Stomach (tissue), 9 donors: ENCODE data around the gene SEPTIN5. TPM values are rescaled to one million over a fixed set of nuclear protein-coding genes. Genes with fewer than 3 reads are reported as not detected.
"Not testable (repeated sequence)": the region's sequence is repeated elsewhere in the genome, so short reads cannot be mapped to it uniquely, and the experiment has no call there.

ENCODE experiments used
- DNase-seq, 2 donors: peaks; one replicate each; pipeline versions ENCODE4 v3.0.0 to v3.0.0-alpha.2; 2013 to 2019
- H3K27ac ChIP-seq, 5 donors: fragments of 200-600 bp in 4 of 5; sonication (generic) in 4 of 5; one replicate each; pipeline ENCODE4 v1.5.1; 2013 to 2019; ENCODE audit warnings: mild to moderate bottlenecking in 1 of 5, moderate library complexity in 1 of 5
- H3K27me3 ChIP-seq, 3 donors: fragments of 200-600 bp; sonication (generic); one replicate each; pipeline ENCODE4 v1.5.1; 2017 to 2019; ENCODE audit warnings: mixed run types in 1 of 3
- H3K36me3 ChIP-seq, 4 donors: fragments of 200-600 bp; sonication (generic); 1 replicate in 3 of 4; 2 replicates in 1 of 4; pipeline ENCODE4 v1.5.1; 2016 to 2019
- H3K4me1 ChIP-seq, 4 donors: fragments of 200-600 bp; sonication (generic); one replicate each; pipeline ENCODE4 v1.5.1; 2016 to 2019
- H3K4me3 ChIP-seq, 4 donors: fragments of 200-600 bp; sonication (generic) in 3 of 4; one replicate each; pipeline ENCODE4 v1.5.1; 2016 to 2019; ENCODE audit warnings: mild to moderate bottlenecking in 1 of 4
- H3K9me3 ChIP-seq, 4 donors: fragments of 200-600 bp; sonication (generic); one replicate each; pipeline ENCODE4 v1.5.1; 2016 to 2019
- EP300 ChIP-seq: sonication (generic); formaldehyde crosslinking; IDR thresholded peaks from one replicate; pipeline ENCODE4 v1.6.1; 2017; ENCODE audit warnings: antibody characterized with exemption
- POLR2A ChIP-seq, 4 donors: fragments of 450-650 bp; IDR thresholded peaks; one replicate each; pipeline ENCODE4 v1.6.1; 2016; ENCODE audit warnings: antibody characterized with exemption in 4 of 4, control low read depth in 2 of 4, mild to moderate bottlenecking in 1 of 4, moderate library complexity in 1 of 4
- POLR2AphosphoS5 ChIP-seq, 3 donors: sonication (generic); formaldehyde crosslinking; IDR thresholded peaks; one replicate each; pipeline ENCODE4 v1.6.1; 2016; ENCODE audit warnings: antibody characterized with exemption in 3 of 3
- WGBS, 5 donors: extraction: QIAGEN DNeasy Blood & Tissue Kit in 3 of 5; methylation state at CpG; one replicate each; pipeline versions ENCODE4 v1.1.5 to v1.1.7; 2013 to 2018; 5-methylcytosine and 5-hydroxymethylcytosine counted together
- intact Hi-C: fragments of 100-400 bp; cut with DNase I; formaldehyde crosslinking; loops from one replicate; pipeline ENCODE4 v1.15.1; 2023; ENCODE audit warnings: low total_unique reads
- polyA plus RNA-seq, 3 donors: library from polyadenylated mRNA; stranded (reverse); fragments of 200-250 nt; gene quantifications; one replicate each; pipeline ENCODE4 v1.2.3, GENCODE V29; 2013
- total RNA-seq, 5 donors: library from RNA; depleted of rRNA; stranded (reverse); fragments of >200 nt; gene quantifications; one replicate each; pipeline versions ENCODE4 v1.1.0 to v1.2.3, GENCODE V29; 2014 to 2016
- TF ChIP-seq, protein P1 (sequence below), 7 experiments: fragments of 450-650 bp in 4 of 7; fragments of 200-600 bp in 3 of 7; sonication (generic) in 3 of 7; IDR thresholded peaks; one replicate each; pipeline ENCODE4 v1.5.1; 2016 to 2019; ENCODE audit warnings: antibody characterized with exemption in 7 of 7, control low read depth in 2 of 7, mild to moderate bottlenecking in 1 of 7
- donor health status: healthy with polysubstance abuse.
- donor health status: Bipolar disorder and iron deficiency.
- donor health status: healthy.

Gene SEPTIN5
- total and polyA plus RNA-seq, 8 donors, result 1.2 to 38.8 (median 12.5) TPM

DNA sequence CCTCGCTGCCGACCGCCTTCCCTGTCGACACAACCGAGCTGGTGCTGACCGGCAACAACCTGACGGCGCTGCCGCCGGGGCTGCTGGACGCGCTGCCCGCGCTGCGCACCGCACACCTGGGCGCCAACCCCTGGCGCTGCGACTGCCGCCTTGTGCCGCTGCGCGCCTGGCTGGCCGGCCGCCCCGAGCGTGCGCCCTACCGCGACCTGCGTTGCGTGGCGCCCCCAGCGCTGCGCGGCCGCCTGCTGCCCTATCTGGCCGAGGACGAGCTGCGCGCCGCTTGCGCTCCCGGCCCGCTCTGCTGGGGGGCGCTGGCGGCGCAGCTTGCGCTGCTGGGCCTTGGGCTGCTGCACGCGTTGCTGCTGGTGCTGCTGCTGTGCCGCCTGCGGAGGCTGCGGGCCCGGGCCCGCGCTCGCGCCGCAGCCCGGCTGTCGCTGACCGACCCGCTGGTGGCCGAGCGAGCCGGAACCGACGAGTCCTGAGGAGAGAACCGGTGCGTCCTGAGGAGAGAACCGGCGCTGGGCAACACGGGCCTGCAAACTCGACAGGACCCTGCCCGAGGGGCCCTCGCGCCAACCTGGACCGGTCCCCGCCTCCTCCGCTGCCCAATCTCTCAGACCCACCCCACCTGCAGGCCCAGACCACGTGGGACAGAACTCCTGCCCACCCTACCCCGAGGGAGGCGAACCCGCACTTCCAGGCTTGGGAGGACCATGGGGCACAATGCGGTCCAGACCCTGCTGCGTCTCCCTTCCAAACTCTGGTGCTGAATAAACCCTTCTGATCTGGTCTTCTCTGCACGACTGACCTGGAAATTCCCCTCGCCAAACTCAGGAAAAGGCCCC, 9.9 kb downstream of the SEPTIN5 start:
- TF ChIP-seq EP300, result no peak
- no peak overlapping the region for H3K27ac ChIP-seq
- H3K27me3 ChIP-seq, result peaks cover 0 to 80% (median 52%) of the 10 kb centered on the region in 3 donors
- WGBS, 5 donors, result 3 to 26% (median 9%) methylated on average over 32 to 89 of the region's 89 CpGs
- H3K36me3 ChIP-seq, result peaks cover 0 to 32% (median 16%) of the 10 kb centered on the region in 4 donors
- intact Hi-C loops, result no loop called here
- DNase-seq, result peak in 1 of 2 donors; percentile 75
- H3K4me3 ChIP-seq, result peak overlapping the region; percentile 23 to 49 (median 35)
- no peaks in the 10 kb centered on the region for H3K9me3 ChIP-seq
- peaks cover 22 to 36% (median 30%) of the 10 kb centered on the region in 4 donors for H3K4me1 ChIP-seq

- intact Hi-C loops, result no loop called here
- Histone ChIP-seq H3K27me3 (peaks cover 0 to 71% (median 46%) of the 10 kb centered on the region in 3 donors), H3K9me3 (no peaks in the 10 kb centered on the region), H3K4me3 (no peak overlapping the region), H3K27ac (no peak overlapping the region), H3K36me3 (peaks cover 0 to 30% (median 15%) of the 10 kb centered on the region in 4 donors), H3K4me1 (peaks cover 24 to 34% (median 27%) of the 10 kb centered on the region in 4 donors)
- no peak for DNase-seq
- no peak for TF ChIP-seq EP300
- 72 to 78% (median 76%) methylated on average over 41 to 45 of the region's 45 CpGs for WGBS, 5 donors
Observed at GRCh38 chr22:19724927-19725661, 10.8 kb downstream of the SEPTIN5 start.

GRCh38 chr22:19726064-19726788, 11.9 kb downstream of the SEPTIN5 start:
- DNase-seq, intact Hi-C loops, H3K4me3 ChIP-seq, H3K9me3 ChIP-seq, H3K27ac ChIP-seq: not testable (repeated sequence)
- WGBS, 5 donors, result 80 to 87% (median 86%) methylated on average over 75 to 96 of the region's 96 CpGs
- Histone ChIP-seq H3K4me1 (peaks cover 30 to 46% (median 37%) of the 10 kb centered on the region in 4 donors), H3K36me3 (peaks cover 0 to 19% (median 10%) of the 10 kb centered on the region in 4 donors), H3K27me3 (peaks cover 0 to 63% (median 46%) of the 10 kb centered on the region in 3 donors)

DNA sequence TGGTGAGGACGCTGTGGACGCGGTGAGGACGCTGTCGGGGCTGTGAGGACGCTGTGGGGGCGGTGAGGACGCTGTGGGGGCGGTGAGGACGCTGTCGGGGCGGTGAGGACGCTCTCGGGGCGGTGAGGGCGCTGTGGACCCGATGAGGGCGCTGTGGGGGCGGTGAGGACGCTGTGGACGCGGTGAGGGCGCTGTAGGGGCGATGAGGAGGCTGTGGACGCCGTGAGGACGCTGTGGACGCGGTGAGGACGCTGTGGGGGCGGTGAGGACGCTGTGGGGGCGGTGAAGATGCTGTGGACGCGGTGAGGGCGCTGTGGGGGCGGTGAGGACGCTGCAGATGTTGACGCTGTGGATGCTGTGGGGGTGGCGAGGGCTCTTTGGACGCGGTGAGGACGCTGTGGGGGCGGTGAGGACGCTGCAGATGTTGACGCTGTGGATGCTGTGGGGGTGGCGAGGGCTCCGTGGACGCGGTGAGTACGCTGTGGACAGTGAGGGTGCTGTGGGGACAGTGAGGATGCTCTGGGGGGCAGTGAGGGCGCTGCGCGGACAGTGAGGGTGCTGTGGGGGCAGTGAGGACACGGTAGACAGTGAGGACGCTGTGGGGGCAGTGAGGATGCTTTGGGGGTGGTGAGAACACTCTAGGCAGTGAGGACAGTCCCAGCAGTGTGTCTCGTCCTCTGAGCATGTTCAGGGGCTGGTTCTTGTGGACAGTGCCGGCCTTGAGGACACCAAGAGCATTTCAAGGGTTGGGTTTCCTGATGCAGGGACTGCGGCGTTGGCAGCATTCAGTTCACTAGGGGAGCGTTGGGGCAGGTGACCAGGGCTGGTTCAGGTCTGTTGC, 13.2 kb downstream of the SEPTIN5 start:
- Histone ChIP-seq H3K27ac (no peak overlapping the region), H3K36me3 (peaks cover 0 to 6% (median 2%) of the 10 kb centered on the region in 4 donors), H3K9me3 (no peaks in the 10 kb centered on the region), H3K4me1 (peaks cover 24 to 33% (median 31%) of the 10 kb centered on the region in 4 donors), H3K27me3 (peaks cover 0 to 55% (median 34%) of the 10 kb centered on the region in 3 donors), H3K4me3 (no peak overlapping the region)
- no peak for DNase-seq
- no peak for TF ChIP-seq POLR2A (IDR thresholded peaks at IDR 0.05)
- TF ChIP-seq, protein P1, sequence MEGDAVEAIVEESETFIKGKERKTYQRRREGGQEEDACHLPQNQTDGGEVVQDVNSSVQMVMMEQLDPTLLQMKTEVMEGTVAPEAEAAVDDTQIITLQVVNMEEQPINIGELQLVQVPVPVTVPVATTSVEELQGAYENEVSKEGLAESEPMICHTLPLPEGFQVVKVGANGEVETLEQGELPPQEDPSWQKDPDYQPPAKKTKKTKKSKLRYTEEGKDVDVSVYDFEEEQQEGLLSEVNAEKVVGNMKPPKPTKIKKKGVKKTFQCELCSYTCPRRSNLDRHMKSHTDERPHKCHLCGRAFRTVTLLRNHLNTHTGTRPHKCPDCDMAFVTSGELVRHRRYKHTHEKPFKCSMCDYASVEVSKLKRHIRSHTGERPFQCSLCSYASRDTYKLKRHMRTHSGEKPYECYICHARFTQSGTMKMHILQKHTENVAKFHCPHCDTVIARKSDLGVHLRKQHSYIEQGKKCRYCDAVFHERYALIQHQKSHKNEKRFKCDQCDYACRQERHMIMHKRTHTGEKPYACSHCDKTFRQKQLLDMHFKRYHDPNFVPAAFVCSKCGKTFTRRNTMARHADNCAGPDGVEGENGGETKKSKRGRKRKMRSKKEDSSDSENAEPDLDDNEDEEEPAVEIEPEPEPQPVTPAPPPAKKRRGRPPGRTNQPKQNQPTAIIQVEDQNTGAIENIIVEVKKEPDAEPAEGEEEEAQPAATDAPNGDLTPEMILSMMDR (IDR thresholded peaks at IDR 0.05), result no peak
- intact Hi-C loops, result no loop called here
- WGBS, 5 donors, result 63 to 71% (median 64%) methylated on average over 56 to 61 of the region's 61 CpGs

- no peak for DNase-seq
- TF ChIP-seq POLR2AphosphoS5 (IDR thresholded peaks at IDR 0.05) (no peak), POLR2A (IDR thresholded peaks at IDR 0.05) (no peak)
- intact Hi-C loops, result no loop called here
- peaks cover 17 to 26% (median 23%) of the 10 kb centered on the region in 4 donors for H3K4me1 ChIP-seq
- 69 to 83% (median 77%) methylated on average over 6 of the region's 6 CpGs for WGBS, 5 donors
- H3K27me3 ChIP-seq, result peaks cover 0 to 48% (median 26%) of the 10 kb centered on the region in 3 donors
- H3K9me3 ChIP-seq, result no peaks in the 10 kb centered on the region
- no peaks in the 10 kb centered on the region for H3K36me3 ChIP-seq
- no peak overlapping the region for H3K4me3 ChIP-seq
- no peak overlapping the region for H3K27ac ChIP-seq
Observed at GRCh38 chr22:19728271-19728670, 14.0 kb downstream of the SEPTIN5 start.
